ACC112 (cell line): Measurements from ENCODE around the gene CHMP6.

Source experiments
- H2AFZ ChIP-seq: fragments of 200-600 bp; sonication (generic); one replicate; pipeline ENCODE4 v1.6.0; 2017; ENCODE audit warnings: antibody characterized with exemption, low read length; ENCODE audit not compliant: unreplicated experiment
- H3K27ac ChIP-seq: fragments of 200-600 bp; sonication (generic); 2 replicates; pipeline ENCODE4 v1.5.1; 2014; ENCODE audit warnings: low read depth, mild to moderate bottlenecking, antibody characterized with exemption, low read length, moderate library complexity
- H3K27me3 ChIP-seq: fragments of 200-600 bp; sonication (generic); 2 replicates; pipeline ENCODE4 v1.6.1; 2014; ENCODE audit warnings: mild to moderate bottlenecking, antibody characterized with exemption, low read length, moderate library complexity, mixed read lengths; ENCODE audit not compliant: insufficient read depth
- H3K36me3 ChIP-seq: fragments of 200-600 bp; sonication (generic); 2 replicates; pipeline ENCODE4 v1.6.1; 2016; ENCODE audit warnings: mild to moderate bottlenecking, antibody characterized with exemption, low read length, moderate library complexity, mixed read lengths; ENCODE audit not compliant: insufficient read depth
- H3K4me1 ChIP-seq: fragments of 200-600 bp; sonication (generic); one replicate; pipeline ENCODE4 v1.6.1; 2016; ENCODE audit warnings: low read length, mixed read lengths; ENCODE audit not compliant: insufficient read depth, unreplicated experiment, control insufficient read depth
- H3K4me3 ChIP-seq: fragments of 200-600 bp; sonication (generic); 2 replicates; pipeline ENCODE4 v1.5.1; 2014; ENCODE audit warnings: mild to moderate bottlenecking, low read depth, low read length
- H3K79me2 ChIP-seq: fragments of 200-600 bp; sonication (generic); one replicate; pipeline ENCODE4 v1.6.0; 2016; ENCODE audit warnings: low read length; ENCODE audit not compliant: control insufficient read depth, unreplicated experiment, insufficient read depth

Gene CHMP6

DNA sequence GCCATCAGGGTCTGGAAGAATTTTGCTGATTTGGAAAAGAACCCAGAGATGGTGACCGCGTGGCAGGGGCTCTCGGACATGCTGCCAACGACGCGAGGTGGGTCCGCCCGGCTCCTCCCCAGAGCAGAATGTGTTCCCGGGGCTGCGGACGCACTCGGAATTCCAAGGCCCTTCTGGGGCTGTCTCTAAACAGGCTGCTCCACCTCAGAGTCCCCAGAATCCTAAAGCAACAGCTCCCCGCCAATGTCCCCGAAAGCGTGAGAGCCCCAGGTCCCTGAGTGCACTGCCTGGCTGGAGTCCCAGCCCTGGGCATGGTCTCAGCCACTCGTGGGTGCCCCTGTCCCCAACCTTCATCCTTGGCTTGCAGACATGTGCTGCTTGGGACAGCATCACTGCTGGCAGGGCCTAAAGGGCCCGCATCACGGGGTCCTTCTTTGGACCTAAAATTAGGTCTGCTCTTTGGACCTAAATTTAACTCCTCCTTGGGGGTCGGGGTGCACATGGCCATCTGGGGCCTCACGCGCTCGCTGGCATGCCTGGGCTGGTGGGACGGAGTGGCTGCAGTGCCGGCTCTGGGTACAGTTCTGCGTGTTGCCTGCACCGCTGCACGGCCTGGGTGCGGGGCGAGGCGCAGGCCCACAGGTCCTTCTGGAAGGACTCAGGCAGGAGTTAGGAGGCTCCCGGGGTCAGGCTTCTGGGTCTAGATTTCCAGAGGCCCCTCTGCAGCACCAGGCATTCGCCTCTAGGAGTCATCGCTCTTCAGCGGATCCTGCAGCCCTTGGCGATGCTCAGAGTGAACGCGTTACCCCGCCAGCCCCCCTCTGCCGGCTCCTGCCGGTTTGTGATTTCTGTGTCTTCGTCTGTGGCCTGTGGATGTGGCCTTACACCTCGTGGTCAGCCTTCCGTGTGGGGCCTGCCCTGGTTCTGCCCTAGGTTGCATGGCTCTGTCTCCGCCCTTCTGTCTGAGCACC lies 41.9 kb upstream of the CHMP6 start:
- H3K4me3 ChIP-seq: no peak overlapping the region

DNA sequence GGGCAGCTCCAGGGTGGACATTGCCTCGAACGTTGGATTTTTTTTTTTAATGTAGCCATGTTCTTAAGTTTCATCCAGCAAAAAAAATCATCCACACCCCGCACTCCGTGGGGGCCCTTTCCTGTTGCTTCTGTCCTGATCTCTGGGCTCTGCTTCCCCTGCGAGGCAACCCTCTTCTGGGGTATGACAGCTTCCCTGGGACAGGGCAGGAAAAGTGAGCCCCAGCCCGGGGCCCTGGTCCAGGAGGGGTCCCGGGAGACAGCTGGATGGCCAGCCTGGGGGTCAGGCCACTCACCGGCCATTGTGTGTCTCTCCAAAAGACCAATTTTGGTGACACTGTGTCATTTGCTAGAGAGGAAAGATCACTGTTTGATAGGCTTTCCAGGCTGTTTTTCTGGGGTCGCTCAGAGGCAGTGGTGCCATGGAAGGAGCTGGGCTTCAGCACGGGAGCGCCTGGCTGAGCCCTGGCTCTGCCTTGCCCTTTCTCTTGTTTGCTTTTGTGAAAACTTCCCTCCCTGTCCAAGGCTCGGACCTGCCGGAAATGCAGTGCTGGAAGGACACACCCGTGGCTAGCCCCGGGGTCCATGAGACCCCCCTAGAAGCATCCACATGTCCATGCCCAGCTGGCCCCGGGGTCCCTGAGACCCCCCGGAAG lies 41.0 kb upstream of the CHMP6 start:
- Histone ChIP-seq H2AFZ (no peak overlapping the region), H3K4me1 (no peaks in the 10 kb centered on the region), H3K79me2 (no peaks in the 10 kb centered on the region), H3K4me3 (no peak overlapping the region), H3K36me3 (peaks cover 10% of the 10 kb centered on the region; the same call in 1 of the 2 replicates), H3K27ac (no peak overlapping the region), H3K27me3 (no peaks in the 10 kb centered on the region)

More for the DNA sequence above, 41.9 kb upstream of the CHMP6 start:
- Histone ChIP-seq H3K79me2 (no peaks in the 10 kb centered on the region), H2AFZ (no peak overlapping the region), H3K36me3 (peaks cover 11% of the 10 kb centered on the region; the same call in 1 of the 2 replicates), H3K4me1 (no peaks in the 10 kb centered on the region), H3K27me3 (no peaks in the 10 kb centered on the region), H3K27ac (no peak overlapping the region)

DNA sequence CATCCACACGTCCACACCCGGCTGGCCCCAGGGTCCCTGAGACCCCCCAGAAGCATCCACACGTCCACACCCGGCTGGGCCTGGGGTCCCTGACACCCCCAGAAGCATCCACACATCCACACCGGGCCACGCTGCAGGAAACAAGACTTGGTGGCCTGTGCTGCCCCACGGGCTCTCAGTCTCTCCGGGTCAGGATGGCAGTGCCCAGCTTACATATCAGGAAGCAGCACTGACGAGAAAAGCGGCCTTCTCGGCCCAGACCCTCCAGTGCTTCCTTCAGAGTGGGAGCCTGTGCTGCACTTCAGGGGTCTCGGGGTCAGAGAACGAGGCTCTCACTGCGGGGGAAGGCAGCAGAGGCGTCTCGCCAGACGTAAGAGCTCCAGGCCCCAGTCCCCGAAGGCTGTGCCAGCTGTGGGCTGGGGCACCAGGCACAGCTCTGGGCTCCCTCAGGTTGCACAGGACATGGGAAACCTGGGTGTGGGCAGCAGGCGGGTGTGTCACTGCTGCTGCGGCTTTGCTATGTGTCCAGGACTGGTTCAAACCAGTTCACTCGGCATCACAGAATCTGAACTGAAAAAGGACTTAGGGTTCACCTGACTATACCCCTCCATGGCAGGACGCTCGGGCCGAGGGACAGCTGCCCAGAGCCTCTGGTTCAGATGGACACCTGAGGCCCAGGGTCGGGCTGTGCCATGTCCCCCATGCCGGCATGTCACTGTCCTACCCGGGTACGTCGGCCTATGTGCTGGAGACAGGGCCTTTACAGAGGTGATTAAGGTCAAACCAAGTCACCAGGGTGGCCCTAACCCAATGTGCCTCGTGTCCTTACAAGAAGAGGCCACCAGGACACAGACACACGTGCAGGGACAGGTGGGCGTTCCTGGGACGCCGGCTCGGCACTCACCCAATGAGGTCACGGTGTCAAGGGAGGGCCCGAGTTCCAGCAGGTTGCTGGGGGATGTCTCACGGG lies 40.2 kb upstream of the CHMP6 start:
- no peaks in the 10 kb centered on the region for H3K79me2 ChIP-seq
- H3K4me1 ChIP-seq: no peaks in the 10 kb centered on the region
- H3K4me3 ChIP-seq: no peak overlapping the region
- no peak overlapping the region for H3K27ac ChIP-seq
- H2AFZ ChIP-seq: no peak overlapping the region
- H3K27me3 ChIP-seq: no peaks in the 10 kb centered on the region
- H3K36me3 ChIP-seq: peaks cover 2% of the 10 kb centered on the region; the same call in 1 of the 2 replicates

DNA sequence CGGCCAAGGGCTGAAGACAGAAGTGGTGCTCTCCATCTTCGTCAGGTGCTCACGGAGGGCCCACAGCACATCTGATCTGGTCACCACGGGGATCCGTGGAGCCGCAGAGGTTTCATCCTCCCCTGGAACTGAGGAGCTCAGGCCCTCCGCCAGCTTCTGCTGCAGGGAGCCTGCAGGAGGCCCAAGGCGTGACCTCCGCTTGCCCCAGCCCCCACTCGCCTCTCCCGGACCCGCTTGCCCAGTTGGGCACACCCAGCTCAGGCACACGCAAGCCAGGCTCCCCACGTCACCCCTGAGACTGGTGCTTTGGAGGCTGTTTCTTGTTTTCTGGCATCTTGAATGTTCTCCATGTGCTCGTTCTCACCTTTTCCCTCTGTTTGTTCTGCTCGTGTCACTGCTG lies 39.4 kb upstream of the CHMP6 start:
- Histone ChIP-seq H3K4me3 (no peak overlapping the region), H3K79me2 (no peaks in the 10 kb centered on the region), H2AFZ (no peak overlapping the region), H3K27ac (no peak overlapping the region), H3K36me3 (no peaks in the 10 kb centered on the region), H3K4me1 (no peaks in the 10 kb centered on the region), H3K27me3 (no peaks in the 10 kb centered on the region)

DNA sequence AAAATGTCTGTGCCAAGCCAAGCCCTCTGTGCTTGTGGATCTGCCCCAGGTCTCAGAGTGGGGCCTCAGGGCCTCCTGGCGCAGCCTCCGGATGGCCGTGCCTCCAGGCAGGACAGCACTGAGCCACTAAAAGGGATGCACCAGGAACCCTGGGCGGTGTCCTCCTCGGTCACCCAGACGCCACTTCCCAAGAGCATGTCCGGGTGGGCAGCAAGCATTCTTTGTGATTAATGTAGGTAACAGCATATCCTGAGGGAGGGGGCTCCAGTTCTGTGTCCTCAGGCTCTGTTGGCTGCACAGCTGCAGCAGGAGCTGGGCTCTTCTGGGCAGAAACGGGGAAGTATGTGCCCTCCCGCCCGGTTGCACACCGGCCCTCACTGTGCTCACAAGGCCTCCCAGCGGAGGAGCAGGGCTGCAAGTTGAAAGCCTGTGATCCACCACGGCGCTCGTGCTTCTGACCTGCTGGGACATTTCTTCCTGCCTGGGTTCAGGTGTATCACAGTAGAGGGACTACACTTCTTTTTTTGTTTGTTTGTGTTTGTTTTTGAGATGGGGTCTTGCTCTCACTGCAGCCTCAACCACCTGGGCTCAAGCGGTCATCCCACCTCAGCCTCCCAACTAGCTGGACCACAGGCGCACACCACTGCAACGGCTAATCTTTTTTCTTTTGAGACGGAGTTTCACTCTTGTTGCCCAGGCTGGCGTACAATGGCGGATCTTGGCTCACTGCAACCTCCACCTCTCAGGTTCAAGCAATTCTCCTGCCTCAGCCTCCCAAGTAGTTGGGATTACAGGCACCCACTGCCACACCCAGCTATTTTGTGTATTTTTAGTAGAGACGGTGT lies 37.9 kb upstream of the CHMP6 start:
- peaks cover under 1% of the 10 kb centered on the region for H3K4me1 ChIP-seq
- no peak overlapping the region for H2AFZ ChIP-seq
- H3K36me3 ChIP-seq: no peaks in the 10 kb centered on the region
- H3K4me3 ChIP-seq: no peak overlapping the region
- no peaks in the 10 kb centered on the region for H3K79me2 ChIP-seq
- no peaks in the 10 kb centered on the region for H3K27me3 ChIP-seq
- no peak overlapping the region for H3K27ac ChIP-seq

DNA sequence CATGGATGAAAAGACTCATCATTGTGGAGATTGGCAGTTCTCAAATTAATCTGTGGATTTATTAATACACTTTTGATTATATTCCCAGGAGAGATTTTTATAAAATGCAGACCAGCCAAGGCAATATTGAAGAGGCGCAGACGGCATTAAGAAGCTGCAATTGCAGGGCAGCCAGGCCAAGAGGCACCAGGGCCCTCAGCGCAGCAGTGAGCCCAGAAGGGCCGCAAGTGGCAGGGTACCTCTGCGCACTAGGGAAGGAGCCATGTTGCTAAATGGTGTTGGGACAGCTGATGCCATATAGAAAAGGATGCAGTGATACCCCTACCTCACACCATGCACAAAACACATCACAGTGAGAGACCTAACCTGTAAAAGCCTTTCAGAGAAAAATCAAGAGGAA lies 36.6 kb upstream of the CHMP6 start:
- Histone ChIP-seq H3K36me3 (no peaks in the 10 kb centered on the region), H2AFZ (no peak overlapping the region), H3K27ac (no peak overlapping the region), H3K4me3 (no peak overlapping the region), H3K79me2 (no peaks in the 10 kb centered on the region), H3K27me3 (no peaks in the 10 kb centered on the region), H3K4me1 (peaks cover 14% of the 10 kb centered on the region)

DNA sequence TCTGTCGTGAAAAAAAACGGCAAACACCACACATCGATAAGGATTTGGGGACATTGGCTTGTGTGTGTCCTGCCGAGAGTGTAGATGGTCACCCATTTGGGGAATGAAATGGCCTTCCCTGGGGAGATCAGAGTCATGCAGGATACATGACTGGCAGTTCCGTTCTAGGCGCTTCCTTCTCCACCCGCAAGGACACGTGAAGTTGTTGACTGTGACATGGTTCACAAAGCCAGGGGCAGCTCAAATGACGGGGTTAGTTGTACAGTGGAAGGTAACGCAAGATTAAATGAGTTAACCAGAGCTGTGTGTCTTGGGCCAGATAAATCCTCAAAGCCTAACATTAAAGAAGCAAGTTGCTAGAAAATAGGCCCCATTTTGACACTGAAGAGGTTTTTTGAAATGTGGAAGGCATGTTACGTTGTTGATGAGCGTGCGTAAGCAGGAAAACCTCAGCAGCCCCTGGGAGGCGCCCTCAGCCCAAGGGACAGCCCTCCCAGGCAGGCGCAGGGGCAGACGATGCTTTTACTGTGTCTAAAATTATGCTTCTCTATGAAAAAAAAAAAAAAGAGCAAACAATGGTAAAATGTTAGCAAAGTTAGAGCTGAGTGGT lies 35.9 kb upstream of the CHMP6 start:
- H2AFZ ChIP-seq: no peak overlapping the region
- no peak overlapping the region for H3K27ac ChIP-seq
- no peaks in the 10 kb centered on the region for H3K36me3 ChIP-seq
- no peak overlapping the region for H3K4me3 ChIP-seq
- H3K4me1 ChIP-seq: peaks cover 14% of the 10 kb centered on the region
- H3K79me2 ChIP-seq: no peaks in the 10 kb centered on the region
- H3K27me3 ChIP-seq: no peaks in the 10 kb centered on the region

DNA sequence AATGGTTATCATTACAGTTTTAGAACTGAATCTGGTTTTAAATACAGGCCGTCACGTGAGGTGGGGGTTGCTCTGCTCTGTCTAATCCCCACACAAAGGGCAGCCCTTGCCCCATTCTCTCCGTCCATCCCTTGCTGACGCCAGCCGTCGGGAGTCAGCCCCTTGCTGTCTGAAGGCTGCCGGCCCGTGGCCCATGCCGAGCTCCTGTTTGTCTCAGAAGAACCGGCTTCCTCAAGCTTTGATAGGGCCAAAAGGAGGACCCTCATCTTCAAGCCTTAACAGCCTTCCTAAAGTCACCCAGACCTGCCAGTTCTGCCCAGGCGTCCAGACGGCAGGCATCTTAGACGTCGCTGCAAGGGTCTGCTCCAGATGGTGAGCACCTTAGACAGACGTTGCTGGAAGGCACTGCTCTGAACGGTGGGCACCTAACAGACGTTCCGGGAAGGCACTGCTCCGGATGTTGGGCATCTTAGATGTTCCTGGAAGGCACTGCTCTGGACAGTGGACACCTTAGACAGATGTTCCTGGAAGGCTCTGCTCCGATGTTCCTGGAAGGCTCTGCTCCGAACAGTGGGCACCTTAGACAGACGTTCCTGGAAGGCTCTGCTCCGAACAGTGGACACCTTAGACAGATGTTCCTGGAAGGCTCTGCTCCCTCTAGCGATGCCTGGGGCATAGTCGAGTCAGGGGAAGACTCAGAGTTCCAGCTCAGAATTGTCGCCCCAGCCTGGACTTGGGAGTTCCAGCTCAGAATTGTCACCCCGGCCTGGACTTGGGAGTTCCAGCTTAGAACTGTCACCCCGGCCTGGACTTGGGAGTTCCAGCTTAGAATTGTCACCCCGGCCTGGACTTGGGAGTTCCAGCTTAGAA lies 35.1 kb upstream of the CHMP6 start:
- no peak overlapping the region for H2AFZ ChIP-seq
- H3K27me3 ChIP-seq: no peaks in the 10 kb centered on the region
- H3K27ac ChIP-seq: no peak overlapping the region
- H3K4me3 ChIP-seq: no peak overlapping the region
- H3K79me2 ChIP-seq: no peaks in the 10 kb centered on the region
- H3K4me1 ChIP-seq: peaks cover 14% of the 10 kb centered on the region
- H3K36me3 ChIP-seq: no peaks in the 10 kb centered on the region

DNA sequence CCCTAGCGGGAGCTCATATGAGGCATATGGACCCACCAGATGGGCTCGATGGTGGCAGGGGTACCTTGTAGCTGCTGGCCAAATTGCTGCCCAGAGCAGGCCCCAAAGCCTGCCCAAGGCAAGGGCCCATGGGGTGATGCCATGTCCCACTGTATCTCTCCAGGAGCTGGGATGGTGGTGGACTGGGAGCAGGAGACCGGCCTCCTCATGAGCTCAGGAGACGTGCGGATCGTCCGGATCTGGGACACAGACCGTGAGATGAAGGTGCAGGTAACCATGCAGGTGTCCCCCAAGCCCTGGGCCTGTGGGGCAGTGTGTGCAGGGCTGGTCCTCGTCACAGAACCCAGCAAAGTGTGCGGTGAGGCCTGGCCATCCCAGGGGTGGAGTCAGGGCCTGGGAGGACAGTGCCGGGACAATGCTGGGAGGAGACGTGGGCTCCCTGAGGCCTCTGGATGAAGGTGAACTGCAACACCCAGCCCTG lies 34.1 kb upstream of the CHMP6 start:
- Histone ChIP-seq H3K27me3 (no peaks in the 10 kb centered on the region), H3K27ac (no peak overlapping the region), H3K79me2 (no peaks in the 10 kb centered on the region), H3K4me1 (peaks cover 14% of the 10 kb centered on the region), H3K4me3 (no peak overlapping the region), H3K36me3 (no peaks in the 10 kb centered on the region), H2AFZ (no peak overlapping the region)
